Lung (tissue), 12 donors: ENCODE data around the gene RANBP1. TPM values are rescaled to one million over a fixed set of nuclear protein-coding genes. Genes with fewer than 3 reads are reported as not detected.

Experiments
- ATAC-seq: fragments of 200-7000 bp; cut with Tn5 transposase; one replicate; pipeline ENCODE4 v1.9.1; 2020; ENCODE audit warnings: moderate number of reproducible peaks; ENCODE audit not compliant: insufficient read depth, low FRiP score
- DNase-seq, 3 donors: peaks; one replicate each; pipeline ENCODE4 v3.0.0-alpha.2; 2013 to 2017
- H3K27ac ChIP-seq, 2 donors: one replicate each; pipeline ENCODE4 v1.5.1; 2013; ENCODE audit warnings: mild to moderate bottlenecking in 2 of 2, moderate library complexity in 2 of 2, control low read depth in 1 of 2, inconsistent platforms in 1 of 2, low read depth in 1 of 2, low read length in 1 of 2
- H3K27me3 ChIP-seq, 3 donors: one replicate each; pipeline ENCODE4 v1.5.1; 2013; ENCODE audit warnings: low read length in 2 of 3; ENCODE audit not compliant: control insufficient read depth in 3 of 3, insufficient read depth in 3 of 3
- H3K36me3 ChIP-seq, 4 donors: one replicate each; pipeline ENCODE4 v1.5.1; 2013; ENCODE audit warnings: low read length in 4 of 4, mild to moderate bottlenecking in 1 of 4, moderate library complexity in 1 of 4; ENCODE audit not compliant: control insufficient read depth in 4 of 4, insufficient read depth in 4 of 4
- H3K4me1 ChIP-seq, 5 donors: one replicate each; pipeline ENCODE4 v1.5.1; 2013; ENCODE audit warnings: low read length in 5 of 5, mild to moderate bottlenecking in 2 of 5, moderate library complexity in 1 of 5; ENCODE audit not compliant: control insufficient read depth in 5 of 5, insufficient read depth in 5 of 5
- H3K4me3 ChIP-seq: one replicate; pipeline ENCODE4 v1.5.1; 2013; ENCODE audit warnings: mild to moderate bottlenecking, control low read depth, moderate library complexity
- H3K9ac ChIP-seq, 2 donors: one replicate each; pipeline ENCODE4 v1.5.1; 2013; ENCODE audit warnings: low read length in 2 of 2, control low read depth in 1 of 2; ENCODE audit not compliant: insufficient read depth in 1 of 2
- H3K9me3 ChIP-seq, 4 donors: one replicate each; pipeline ENCODE4 v1.5.1; 2013; ENCODE audit warnings: low read length in 3 of 4, mild to moderate bottlenecking in 1 of 4, moderate library complexity in 1 of 4; ENCODE audit not compliant: control insufficient read depth in 4 of 4, insufficient read depth in 3 of 4
- WGBS, 2 donors: extraction: QIAGEN DNeasy Blood & Tissue Kit; methylation state at CpG; one replicate each; pipeline ENCODE4 v1.1.7; 2013; 5-methylcytosine and 5-hydroxymethylcytosine counted together
- polyA plus RNA-seq, 2 donors: library from polyadenylated mRNA; stranded (reverse); fragments of 200-250 nt; gene quantifications; one replicate each; pipeline ENCODE4 v1.2.1, GENCODE V29; 2013
- total RNA-seq, 2 donors: library from RNA; depleted of rRNA in 1 of 2; stranded (reverse); fragments of >200 nt in 1 of 2; gene quantifications; one replicate each; pipeline ENCODE4 v1.2.1, GENCODE V29; 2014 to 2021
- TF ChIP-seq, protein P1 (sequence below): IDR thresholded peaks from 2 replicates; pipeline ENCODE4 v1.5.1; 2012; ENCODE audit warnings: mild to moderate bottlenecking; ENCODE audit errors: control extremely low read depth, extremely low read depth
- donor health status: control.
- donor health status: control.
- donor health status: Bipolar disorder and iron deficiency.
- donor health status: healthy.
- donor health status: DM: yes; HTN: yes; CAD: no.

The RANBP1 gene
- total and polyA plus RNA-seq, 4 donors = 72.9 to 119 (median 83.2) TPM

DNA sequence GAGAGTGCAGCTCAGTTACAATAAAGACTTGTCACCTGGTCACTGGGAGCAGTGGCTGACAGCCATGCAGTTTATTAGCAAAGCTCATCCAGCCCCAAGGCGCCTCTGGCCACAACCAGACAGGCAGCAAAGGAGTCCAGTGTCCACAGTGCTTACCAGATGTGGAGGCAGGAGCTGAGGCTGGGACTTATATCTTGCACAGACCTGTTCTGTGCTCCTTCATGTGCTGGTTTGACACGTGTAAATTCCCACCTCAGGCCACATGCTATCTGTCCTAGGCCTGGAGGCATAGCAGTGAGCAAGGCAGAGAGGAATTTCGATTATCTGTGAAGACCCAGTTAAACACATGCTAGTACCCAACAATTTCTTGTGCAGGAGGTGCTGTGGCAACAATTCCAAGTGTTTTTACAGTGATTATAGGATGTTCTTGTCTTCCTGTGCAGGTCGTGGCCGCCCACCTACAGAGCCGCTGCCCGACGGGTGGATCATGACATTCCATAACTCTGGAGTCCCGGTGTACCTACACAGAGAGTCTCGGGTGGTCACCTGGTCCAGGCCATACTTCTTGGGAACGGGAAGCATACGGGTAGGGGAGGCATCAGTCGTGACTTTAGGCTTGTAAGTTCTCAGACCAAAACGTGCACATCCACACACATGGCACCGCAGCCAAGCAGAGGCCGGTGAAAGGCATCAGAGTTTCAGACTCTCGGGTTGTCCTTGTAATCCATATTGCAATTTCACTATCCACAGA is 26.5 kb upstream of the RANBP1 start:
- TF ChIP-seq, protein P1, sequence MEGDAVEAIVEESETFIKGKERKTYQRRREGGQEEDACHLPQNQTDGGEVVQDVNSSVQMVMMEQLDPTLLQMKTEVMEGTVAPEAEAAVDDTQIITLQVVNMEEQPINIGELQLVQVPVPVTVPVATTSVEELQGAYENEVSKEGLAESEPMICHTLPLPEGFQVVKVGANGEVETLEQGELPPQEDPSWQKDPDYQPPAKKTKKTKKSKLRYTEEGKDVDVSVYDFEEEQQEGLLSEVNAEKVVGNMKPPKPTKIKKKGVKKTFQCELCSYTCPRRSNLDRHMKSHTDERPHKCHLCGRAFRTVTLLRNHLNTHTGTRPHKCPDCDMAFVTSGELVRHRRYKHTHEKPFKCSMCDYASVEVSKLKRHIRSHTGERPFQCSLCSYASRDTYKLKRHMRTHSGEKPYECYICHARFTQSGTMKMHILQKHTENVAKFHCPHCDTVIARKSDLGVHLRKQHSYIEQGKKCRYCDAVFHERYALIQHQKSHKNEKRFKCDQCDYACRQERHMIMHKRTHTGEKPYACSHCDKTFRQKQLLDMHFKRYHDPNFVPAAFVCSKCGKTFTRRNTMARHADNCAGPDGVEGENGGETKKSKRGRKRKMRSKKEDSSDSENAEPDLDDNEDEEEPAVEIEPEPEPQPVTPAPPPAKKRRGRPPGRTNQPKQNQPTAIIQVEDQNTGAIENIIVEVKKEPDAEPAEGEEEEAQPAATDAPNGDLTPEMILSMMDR = no peak
- Histone ChIP-seq H3K9ac (no peak overlapping the region), H3K27ac (no peak overlapping the region), H3K27me3 (no peaks in the 10 kb centered on the region), H3K4me1 (peaks cover 0 to 6% (median 2%) of the 10 kb centered on the region in 5 donors), H3K36me3 (peaks cover 37 to 72% (median 57%) of the 10 kb centered on the region in 4 donors), H3K4me3 (no peak overlapping the region), H3K9me3 (no peaks in the 10 kb centered on the region)
- WGBS, 2 donors = 96% methylated on average over 17 of the region's 17 CpGs
- ATAC-seq = no peak
- no peak for DNase-seq

DNA sequence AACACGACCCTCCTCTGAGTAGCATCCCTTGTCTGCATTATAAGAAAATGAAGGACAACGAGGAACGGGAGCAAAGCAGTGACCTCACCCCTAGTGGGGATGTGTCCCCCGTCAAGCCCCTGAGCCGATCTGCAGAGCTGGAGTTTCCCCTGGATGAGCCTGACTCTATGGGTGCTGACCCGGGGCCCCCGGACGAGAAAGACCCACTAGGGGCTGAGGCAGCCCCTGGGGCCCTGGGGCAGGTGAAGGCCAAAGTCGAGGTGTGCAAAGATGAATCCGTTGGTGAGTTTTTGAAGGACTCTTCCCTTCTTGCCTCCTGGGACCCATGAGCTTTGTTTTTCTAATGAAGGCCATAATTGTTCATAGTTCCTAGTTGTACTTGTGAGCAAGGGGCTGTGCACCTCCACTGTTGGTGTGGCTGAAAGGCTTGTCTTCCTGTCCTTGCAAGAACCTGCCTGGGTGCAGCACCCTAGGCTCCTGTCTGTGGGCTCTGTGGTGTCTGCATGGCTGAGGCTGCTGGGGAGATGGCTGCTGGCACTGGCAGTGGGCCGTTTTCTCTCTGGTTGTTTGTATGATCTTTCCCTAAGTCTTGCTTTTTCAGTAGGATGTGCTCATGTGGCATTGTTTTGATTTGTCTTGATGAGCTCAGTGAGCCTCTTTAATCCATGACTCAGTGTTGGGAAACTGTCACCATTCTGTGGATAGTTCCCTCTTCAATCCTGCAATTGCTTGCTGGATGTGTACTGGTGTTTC is 25.8 kb upstream of the RANBP1 start:
- H3K9me3 ChIP-seq = no peaks in the 10 kb centered on the region
- DNase-seq (no peak), ATAC-seq (no peak)
- 95% methylated on average over 11 of the region's 11 CpGs for WGBS, 2 donors
- H3K27me3 ChIP-seq = no peaks in the 10 kb centered on the region
- H3K27ac ChIP-seq = no peak overlapping the region
- TF ChIP-seq, protein P1 = no peak
- peaks cover 0 to 6% (median 0%) of the 10 kb centered on the region in 5 donors for H3K4me1 ChIP-seq
- no peak overlapping the region for H3K4me3 ChIP-seq
- H3K9ac ChIP-seq = no peak overlapping the region
- H3K36me3 ChIP-seq = peaks cover 44 to 79% (median 63%) of the 10 kb centered on the region in 4 donors

DNA sequence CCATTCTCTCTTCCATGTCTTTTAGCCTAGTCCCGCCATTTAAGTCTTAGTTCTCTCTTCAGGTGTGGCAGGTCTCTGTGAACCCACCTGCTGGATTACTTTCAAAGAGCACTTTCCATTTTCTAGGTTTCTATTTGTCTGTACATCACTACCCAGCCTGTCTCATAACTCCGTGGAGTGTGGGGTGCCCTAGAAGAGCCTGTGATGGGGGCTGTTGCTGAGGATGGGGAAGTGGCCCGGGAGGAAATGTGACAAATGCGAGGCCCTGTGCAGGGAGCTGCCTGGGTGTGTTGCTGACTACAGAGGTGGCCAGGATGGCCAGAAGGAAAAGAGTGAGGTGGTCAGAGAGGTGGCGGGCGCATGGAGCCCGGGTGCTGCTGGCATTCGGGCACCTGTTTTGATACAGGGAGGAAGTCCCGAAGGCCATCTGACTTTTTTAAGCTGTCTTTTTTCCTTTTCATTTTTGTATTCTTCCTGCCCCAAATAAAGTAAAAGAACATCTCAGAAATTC is 25.1 kb upstream of the RANBP1 start:
- no peak overlapping the region for H3K4me3 ChIP-seq
- H3K9me3 ChIP-seq = peaks cover 0 to 2% (median under 1%) of the 10 kb centered on the region in 4 donors
- TF ChIP-seq, protein P1 = no peak
- H3K9ac ChIP-seq = no peak overlapping the region
- ATAC-seq (no peak), DNase-seq (no peak)
- no peaks in the 10 kb centered on the region for H3K27me3 ChIP-seq
- peaks cover 49 to 83% (median 69%) of the 10 kb centered on the region in 4 donors for H3K36me3 ChIP-seq
- WGBS, 2 donors = 71 to 84% methylated on average over 9 of the region's 9 CpGs
- H3K4me1 ChIP-seq = peaks cover 0 to 3% (median 0%) of the 10 kb centered on the region in 5 donors
- H3K27ac ChIP-seq = no peak overlapping the region
